NOMO-1 (cell line): ENCODE data around the gene UNC5B.

ENCODE experiments used
- DNase-seq, 2 experiments: peaks; one replicate each; lab custom pipeline; 2025; ENCODE audit not compliant: unreplicated experiment in 2 of 2; lab: John Stamatoyannopoulos, UW

The UNC5B gene

DNA sequence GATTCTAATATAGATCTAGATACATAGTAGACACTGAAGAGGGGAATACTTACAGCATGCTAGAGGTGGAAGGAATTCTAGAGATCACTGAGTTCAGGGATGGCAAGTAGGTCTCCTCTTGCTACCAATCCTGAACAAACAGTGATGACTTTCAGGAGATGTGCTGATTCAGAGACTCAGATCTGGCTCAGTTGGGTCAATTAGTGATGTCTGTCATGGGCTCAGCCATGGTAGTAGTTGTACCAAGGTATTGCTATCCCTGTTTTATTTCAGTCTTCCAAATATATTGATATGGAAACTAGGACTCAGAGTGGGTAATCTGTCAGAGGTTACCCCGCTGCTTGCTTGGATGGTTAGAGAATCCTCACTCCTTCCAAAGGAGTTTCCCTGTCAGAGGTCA lies 38.5 kb downstream of the UNC5B start:
- DNase-seq, result no peak

DNA sequence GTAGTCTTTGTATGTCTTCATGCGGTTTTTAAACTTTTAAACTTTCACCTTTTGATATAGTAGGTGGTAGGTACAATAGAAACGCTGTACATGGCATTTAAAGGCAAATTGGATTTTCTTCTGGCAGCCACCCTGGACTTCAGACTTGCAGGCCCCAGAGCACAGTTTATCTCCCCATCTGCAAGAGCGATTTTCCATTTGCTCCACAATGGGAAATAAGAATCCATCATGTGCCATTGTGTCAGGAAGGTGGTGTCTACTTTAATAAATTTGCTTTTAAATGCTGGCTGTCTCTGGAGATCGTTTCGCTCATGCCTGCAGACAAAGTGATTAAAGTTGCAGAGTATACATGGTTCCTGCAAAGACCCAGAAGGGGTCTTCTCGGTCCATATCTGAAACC lies 38.9 kb downstream of the UNC5B start:
- DNase-seq, result no peak

DNA sequence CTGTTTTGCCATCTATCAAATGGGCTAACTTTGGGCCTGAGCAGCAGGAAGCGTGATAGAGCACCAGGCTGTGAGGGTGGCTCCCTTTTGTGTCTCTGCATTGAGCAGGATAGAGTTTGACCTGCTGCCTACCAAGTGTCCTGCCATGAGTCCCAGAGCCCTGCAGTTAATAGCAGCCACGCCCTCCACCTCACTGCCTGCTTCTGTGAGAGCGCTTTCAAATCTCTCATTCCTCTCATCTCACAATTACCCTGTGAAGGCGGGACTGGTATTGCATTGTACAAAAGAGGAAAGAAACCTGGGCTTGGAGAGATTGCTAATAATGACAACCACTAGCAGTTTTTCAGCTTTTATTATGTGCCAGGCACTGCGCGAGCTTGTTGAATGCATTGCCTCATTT lies 39.9 kb downstream of the UNC5B start:
- no peak for DNase-seq

DNA sequence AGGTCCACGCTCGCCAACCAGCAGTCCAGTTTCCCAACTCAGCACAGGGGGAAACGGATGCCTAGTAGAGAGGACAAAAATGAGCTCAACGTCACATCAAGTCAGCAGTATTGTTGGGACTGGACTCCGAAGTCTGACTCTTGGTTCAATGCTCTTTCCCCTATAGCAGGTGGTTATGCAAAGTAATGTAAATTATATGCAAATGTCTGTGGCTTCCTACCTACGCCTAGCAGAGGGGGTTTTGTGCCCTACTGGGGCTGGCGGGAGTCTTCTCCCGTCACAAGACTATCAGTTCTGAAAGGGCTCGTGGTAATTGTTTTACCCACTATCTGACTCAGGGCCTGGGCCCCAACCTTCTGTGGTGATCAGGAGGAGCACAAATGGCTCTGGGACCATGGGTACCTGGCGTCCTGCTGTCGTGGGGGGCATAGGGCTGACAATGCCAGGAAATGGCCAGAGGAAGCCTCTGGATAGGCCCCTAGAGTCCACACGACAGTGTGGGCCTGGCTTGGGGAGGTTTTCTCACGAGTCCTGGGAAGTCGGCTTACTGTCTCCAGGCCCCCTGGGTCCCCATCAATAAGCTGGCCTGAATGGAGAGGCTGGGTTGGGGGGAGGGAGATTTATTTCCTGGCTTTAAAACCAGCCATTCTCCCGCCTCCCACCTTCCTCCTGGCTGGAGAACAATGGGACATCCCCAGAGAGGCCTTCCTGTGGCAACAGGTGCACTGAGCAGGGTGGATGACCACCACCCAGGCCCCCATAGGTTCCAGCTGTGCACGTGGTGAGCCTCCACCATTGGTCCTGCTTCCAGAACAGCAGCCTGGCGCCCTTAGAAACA lies 41.8 kb downstream of the UNC5B start:
- DNase-seq, result no peak

DNA sequence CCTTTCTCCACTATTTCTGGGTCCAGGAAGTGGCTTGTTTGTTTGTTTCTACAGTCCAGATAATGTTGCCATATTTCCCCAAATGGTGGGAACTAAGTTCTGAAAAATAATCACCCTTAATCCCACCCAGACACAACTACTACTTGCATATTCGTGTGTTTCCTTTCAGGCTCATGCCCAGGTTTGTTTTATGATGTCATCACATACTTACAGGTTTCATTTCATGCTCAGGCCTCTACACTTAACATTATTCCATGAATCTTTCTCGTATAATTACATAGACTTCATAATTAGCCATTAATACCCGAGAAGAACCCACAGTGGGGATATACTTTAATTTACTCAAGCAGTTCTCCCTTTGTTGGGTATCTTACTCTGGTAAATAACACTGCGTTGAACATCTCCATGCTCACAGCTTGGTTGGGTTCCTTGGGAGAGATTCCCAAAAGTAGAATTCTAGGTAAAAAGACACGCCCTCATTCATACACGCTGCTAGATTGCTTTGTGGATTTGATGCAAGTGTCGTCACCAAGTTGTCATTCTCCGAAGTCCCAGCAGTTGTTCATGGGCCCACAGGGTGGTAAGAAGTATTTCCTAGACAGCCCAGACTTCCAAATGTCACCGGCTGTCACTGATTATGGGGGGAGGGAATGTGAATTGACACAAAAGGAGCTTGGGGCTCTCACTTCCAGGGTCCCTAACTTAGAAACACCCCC lies 42.6 kb downstream of the UNC5B start:
- DNase-seq, result no peak

DNA sequence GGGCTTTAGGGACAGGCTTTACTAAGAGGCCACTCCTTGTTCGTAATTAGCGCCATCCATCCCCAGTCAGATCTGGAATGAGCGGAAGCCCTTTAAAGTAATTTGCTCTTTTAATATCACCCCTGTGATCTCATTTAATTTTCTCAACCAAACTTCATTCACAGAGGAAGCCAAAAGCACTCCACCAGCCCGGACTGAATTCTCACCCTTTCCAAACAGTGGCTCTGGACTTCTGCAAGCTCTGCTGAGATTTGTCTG lies 43.1 kb downstream of the UNC5B start:
- no peak for DNase-seq

DNA sequence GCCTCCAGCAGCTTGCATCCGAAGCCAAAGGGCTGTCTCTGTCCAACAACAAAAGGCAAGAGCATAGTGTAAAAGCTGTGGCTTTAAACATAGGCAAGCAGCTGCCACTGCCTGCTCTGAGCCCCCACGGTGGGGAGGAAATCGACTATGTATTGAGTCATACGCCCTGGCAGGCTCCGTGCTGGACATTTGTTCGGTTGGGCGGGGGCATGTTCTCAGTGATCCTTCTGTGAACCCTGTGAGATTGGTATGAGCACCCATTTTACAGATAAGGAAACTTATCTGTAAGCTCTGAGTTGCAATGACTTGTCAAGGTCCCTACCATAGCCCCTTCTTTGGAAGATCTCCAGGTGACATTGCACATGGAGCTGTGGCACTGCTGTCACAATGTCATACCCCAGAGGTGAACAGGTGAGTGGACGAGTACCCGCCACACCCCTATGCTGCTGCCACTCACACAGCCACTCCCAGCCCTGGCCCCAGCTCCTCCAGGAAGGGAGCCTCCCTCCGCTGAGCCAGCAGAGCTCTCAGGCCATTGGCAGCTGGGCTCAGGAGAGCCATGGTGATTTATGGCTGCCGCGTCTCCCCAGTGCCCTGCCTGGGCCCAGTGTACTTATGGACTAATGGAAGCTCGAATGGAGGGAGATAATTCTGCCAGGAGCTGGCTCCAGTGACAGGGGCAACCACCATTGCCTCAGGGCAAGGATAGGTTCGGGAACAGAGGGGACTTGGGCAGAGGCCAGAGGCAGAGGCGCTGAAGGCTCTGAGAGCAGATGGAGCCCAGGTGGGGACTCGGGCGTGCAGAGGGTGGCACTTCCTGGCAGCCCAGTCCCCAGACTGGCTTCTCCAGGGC lies 43.7 kb downstream of the UNC5B start:
- no peak for DNase-seq

DNA sequence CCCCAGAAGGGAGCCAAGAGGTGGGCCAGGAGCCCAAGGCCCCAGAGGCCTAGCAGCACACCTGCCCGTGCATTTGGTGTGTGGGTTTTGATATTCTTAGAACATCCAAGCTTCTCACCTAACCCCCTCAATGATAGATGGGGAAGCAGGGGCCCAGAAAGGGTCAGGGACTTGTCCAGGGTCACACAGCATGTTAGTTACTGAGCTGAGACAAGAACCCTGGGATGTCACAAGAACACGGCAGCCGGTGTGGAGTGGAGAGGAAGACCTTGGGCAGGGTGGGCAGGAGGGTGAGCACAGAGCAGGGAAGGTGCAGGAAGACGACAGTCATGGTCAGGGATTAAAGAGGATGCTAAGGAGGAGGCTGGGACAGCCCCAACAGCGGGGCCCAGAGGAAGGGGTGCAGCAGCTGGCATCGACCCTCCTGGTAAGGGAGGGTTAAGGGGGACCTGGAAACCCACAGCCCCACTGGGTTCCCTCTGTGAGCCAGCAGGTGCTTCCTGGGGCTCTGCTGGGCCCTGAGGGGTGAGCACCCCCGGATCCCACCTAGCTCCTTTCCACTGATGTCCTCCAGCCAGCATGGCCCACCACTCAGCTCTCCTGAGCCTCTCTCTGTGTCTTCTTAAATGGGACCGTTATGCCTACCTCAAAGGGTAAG lies 44.4 kb downstream of the UNC5B start:
- no peak for DNase-seq

DNA sequence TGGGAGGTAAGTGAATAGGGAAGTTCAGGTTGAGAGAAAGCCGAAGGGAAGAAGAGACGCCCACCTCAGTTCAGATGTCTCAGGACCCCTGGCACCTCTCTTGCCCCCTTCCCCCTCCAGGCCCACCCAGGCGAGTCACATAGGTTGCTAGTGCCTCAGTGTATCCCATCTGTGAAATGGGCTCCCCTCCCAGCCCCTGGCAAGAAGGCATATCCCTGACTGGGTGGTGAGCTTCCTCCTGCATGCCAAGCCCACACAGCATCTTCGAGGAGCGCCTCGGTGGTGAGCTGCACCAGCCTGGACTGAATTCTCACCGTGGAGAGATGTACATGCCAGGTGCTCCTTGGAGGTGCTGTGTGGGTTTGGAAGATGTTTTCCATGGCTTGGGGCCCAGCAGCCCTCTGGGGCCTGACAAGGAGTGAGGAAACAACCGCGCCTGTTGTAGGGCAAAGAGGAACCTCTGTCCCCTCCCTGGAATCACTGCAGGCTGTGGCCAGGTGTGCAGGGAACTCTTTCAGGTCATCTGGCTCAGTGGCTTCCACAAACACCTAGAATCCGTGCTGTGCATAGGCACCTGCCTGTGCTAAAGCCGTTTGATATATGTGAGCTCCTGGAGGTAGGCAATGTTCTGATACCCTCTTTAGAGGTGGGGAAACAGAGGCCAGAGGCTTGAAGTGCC lies 45.1 kb downstream of the UNC5B start:
- no peak for DNase-seq

DNA sequence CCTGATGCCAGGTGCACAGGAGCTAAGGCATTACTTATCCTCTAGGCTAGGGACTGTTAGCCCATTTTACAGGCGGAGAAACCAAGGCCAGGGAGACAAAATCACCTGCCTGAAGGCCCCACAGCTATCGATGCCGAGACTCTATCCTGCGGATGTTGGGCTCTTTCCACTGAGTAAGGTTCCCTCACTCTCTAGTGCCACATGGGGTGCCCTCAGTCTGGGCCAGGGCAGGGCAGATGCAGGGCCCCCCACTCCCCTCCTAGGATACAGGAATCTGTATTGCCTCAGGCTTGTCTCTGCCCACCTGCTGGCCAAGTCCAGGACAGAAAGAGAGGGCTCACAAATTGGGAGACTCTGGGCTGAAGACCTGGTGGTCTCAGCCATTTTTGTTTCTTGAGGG lies 45.7 kb downstream of the UNC5B start:
- DNase-seq, result no peak

DNA sequence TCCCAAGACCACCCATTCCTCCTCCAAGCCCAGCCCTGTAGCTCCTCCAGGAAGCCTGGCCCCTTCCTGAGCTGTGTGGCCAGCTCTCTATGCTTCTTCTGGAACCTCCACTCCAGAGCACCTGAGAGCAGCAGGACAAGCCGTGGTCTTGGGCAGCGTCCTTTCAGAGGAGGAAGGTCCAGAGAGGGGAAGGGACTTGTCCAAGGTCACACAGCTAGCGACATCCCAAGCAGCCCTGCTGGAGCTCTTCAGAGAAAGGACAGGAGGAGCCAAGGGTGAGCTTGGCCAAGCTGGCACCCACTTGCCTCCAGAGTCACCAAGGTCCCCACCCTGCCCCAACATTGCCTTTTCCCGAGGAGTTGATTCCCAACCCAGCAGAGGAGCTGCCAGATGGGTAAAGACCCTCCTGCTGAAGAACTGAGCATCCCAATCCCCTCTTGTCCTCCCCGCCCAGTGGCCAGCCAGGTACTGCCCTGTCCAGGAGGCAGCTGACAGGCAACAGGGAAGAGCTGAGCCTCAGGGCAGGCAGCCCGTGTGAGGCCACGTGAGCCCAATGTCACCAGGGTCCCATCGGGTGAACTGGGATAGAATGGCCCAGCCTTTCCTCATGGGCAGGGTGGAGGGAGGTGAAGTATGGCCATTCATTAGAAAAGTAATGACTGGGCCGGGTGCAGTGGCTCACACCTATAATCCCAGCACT lies 46.2 kb downstream of the UNC5B start:
- DNase-seq, result no peak

DNA sequence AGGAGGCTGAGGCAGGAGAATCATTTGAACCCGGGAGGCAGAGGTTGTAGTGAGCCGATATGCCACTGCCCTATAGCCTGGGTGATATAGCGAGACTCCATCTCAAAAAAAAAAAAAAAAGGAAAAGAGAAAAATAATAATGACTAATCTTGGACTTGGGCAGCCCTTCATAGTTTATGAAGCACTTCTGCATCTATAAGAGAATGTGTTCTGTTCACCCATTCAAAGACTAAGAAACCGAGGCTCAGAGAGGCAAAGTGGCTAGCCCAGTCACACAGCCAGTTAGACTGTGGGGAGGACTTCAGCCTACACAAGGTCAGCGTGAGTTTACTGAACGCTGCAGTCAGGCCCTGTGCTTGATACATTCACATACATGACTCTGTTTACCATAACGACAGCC lies 46.9 kb downstream of the UNC5B start:
- no peak for DNase-seq

DNA sequence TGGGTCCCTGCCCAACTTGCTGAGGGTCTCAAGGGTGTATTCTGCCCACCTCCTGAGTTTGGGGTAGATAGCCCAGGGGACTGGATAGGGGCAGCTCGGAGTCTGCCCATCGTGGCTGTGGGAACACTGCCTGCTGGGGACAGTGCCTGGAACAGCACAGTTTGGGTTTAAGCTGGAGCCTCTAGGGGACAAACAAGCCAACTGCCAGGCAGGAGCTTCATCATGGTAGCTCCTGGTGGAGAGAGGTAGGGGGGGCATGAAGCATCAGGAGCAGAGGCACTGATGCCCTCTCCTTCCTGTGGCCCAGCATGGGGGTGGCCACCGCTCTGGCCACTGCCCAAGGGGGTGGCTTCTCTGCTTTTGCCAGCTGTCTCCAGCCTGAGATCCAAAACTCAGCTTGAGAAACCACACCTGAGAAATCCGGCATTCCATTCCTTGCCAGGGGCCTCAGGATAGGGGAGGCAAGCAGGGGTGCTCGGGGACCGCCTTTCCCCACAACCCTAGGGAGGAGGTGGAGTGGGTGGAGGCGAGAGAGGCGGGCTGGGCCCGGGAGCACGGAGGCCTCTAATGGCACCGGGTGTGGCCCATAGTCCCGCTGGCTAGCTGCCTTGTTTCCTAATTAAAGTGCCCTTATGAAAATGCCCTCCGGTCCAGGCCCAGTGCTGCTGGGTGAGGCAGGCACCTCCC lies 47.6 kb downstream of the UNC5B start:
- DNase-seq, result no peak

DNA sequence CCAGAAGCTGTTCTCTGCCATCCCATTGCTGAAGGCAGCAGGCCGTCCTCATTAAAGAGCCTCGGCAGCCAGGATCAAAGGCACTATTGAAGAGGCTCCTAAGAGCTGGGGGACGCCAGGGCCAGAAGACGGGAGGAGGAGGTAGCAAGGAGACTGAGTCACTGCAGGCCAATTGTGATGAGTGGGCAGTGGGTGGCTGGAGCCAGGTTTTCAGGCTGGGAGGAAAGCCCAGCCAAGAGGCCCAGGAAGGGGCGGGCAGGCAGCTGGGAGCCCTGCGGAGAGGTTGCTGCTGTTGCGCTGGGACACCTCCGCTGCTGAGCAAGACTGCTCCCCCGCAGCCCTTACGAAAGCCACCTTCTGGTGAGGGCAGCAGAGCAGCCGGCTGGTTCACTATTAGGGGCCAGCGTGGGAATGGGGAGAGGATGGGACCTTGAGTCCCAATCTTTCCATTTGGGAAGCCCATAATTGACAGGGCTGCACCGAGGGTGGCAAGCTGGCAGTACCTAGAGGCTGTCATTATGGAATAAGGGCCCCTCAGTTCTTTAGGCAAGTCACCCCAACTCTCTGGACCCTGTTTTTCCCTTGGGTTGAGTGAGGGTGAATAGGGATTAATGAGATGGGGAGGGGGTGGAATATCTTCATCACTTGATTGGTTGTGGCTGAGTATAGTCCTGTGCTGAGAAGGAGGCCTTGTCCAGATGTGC lies 48.4 kb downstream of the UNC5B start:
- no peak for DNase-seq

DNA sequence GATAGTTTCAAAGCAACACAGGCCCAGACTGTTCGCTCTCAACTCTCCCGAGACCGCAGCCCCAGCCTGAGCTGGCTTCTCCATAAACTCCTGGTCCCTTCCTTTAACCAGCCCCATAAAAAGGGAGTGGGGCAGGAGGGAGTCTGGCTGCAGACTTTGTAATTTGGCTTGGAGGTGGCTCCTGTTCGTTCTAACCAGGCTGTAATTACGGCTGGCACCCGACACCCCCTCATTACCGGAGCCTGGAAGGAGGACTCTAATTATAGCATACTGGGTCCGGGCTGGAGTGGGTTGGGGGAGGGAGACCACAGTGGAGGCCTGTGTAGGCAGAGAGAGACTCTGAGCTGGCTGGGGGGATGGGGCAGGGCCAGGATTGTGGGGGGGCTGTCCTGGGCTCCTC lies 49.7 kb downstream of the UNC5B start:
- DNase-seq, result no peak

DNA sequence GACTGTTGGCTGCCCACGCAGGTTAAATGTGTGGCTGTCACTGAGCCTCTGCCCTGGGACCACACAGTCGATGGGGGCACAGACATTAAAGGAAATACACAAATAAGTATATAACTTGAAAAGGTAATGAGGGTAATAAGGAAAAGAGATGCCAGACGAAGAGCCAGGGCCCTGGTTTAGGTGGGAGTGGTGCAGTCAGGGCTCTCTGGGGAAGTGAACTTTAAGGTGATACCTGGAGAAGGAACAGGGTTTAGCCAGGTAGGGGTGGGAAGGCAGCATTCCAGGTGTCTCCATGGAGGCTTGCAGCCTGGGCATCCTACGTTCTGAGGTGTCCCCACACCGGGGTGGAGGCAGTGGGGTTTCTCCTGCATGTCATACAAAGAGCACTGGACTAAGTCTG lies 50.4 kb downstream of the UNC5B start:
- no peak for DNase-seq

DNA sequence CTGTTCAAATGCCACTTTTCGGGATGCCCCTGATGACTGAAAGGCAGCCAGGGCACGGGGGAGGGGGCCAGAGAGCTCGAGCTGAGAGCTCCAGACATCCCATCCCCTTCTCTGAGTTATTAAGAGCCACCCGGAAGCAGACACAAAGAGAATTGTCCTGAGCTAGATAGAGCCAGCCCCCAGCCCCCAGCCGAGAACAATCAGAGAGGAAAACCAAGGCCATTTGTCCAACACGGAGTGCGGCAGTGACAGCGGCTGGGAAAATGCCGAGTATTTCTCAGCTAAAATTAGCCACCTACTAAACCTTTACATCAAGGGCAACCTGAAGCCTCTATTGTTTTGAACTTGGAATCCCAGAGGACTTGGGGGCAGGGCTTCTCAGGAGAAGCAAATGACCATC lies 51.0 kb downstream of the UNC5B start:
- DNase-seq, result no peak

DNA sequence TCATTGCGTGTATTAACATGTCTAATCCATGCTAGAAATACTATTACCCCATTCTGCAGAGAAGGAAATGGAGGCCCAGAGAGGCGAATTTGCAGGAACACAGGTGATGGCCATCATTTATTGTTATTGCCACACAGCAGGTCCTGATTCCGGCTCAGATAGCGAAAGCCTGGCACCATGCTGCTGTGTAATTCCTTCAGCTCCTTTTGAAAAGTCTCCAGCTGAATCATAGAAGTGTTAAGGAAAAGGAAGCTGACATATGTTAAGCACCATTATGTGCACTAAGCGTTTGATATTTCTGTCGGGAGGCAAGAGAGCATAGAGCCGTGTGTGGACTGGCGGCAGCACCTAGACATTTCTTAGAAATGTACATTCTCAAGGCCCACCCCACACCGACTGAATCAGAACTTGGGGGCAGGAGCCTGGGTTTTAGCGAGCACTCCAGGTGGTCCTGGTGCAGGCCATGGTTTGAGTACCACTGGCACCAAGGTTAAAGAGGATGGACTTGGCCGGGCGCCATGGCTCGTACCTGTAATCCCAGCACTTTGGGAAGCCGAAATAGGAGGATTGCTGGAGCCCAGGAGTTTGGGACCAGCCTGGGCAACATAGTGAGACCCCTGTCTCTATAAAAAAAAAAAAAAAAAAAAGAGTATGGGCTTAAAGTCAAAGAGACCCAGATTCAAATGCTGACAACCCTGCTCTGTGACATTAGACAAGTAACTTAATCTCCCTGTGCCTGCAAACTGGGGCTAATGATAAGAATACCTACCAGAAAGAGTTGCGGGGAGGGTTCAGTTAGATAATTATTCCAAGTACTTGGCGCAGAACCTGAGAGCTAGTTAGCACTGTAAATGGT lies 52.2 kb downstream of the UNC5B start:
- no peak for DNase-seq
